ENCODE data around the gene GPR152. TPM values are rescaled to one million over a fixed set of nuclear protein-coding genes. Genes with fewer than 3 reads are reported as not detected.
"Not testable (repeated sequence)": the region's sequence is repeated elsewhere in the genome, so short reads cannot be mapped to it uniquely, and the experiment has no call there.

GPR152 gene
- polyA plus RNA-seq, 2 donors: not detected

DNA sequence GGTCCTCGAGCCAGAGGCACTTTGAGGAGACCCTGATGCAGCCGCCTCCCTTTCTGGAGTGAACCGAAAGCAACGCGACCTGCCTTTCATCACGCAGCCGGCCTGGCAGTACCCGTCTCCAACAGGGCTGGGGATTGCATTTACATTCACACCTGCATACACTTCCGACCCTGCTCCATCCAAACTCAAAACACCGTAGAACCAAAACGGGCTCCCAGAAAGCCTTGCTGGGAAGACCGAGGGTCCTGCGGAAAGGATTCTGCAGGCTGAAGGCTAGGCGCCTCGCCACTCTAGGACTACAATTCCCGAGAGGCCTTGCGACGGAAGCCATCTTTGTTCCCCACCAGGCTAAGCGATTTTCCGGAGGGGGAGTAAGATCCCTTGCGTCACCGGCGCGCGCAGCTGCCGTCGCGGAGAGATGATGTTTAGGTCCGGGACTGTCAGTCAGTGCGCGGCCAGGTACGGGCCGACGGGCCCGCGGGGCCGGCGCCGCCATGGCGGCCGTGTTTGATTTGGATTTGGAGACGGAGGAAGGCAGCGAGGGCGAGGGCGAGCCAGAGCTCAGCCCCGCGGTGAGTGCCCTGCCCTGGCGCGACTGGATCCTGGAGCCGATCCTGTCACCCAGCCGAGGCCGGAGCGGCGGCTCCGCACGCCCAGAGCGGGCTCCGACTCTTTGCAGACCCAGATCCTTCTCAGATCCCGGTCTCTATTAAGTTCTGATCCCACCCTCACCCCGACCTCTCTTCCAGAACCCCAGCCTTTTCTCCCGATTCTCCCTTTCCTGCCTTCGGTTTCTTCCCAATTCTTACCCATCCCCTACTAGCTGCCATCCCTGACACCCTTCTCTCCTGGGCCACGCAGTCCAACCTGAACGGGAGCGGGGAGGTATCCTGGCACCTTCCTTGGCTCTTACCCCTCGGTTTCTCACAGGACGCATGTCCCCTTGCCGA, 24.2 kb downstream of the GPR152 start, which contains the start of gene RPS6KB2:
RPS6KB2 (plus strand) TSS at position 443 of the 950 bp plus-strand sequence; CDS start at position 495, 52 bp downstream.
- Histone ChIP-seq H3K4me1 (ENCODE audit: control insufficient read depth in 2 of 2, insufficient read depth in 2 of 2, low read length in 1 of 2) (peaks cover 2 to 12% of the 10 kb centered on the region in 2 donors), H3K36me3 (ENCODE audit: control insufficient read depth in 2 of 2, insufficient read depth in 2 of 2, low read length in 1 of 2) (peaks cover 0 to 24% of the 10 kb centered on the region in 2 donors), H3K9me3 (ENCODE audit: control insufficient read depth in 2 of 2, insufficient read depth in 1 of 2, low read depth in 1 of 2, low read length in 1 of 2) (no peaks in the 10 kb centered on the region), H3K27ac (ENCODE audit: low read depth in 2 of 2, low read length in 1 of 2) (peak within 1 kb of the TSS; percentile 95), H3K4me3 (ENCODE audit: low read depth in 1 of 2, low read length in 2 of 2) (peak within 1 kb of the TSS; percentile 89 to 94), H3K27me3 (ENCODE audit: control insufficient read depth in 1 of 2, insufficient read depth in 2 of 2, low read length in 2 of 2) (no peaks in the 10 kb centered on the region)
- 0% methylated on average over 61 to 68 of the region's 68 CpGs for WGBS, 2 donors

DNA sequence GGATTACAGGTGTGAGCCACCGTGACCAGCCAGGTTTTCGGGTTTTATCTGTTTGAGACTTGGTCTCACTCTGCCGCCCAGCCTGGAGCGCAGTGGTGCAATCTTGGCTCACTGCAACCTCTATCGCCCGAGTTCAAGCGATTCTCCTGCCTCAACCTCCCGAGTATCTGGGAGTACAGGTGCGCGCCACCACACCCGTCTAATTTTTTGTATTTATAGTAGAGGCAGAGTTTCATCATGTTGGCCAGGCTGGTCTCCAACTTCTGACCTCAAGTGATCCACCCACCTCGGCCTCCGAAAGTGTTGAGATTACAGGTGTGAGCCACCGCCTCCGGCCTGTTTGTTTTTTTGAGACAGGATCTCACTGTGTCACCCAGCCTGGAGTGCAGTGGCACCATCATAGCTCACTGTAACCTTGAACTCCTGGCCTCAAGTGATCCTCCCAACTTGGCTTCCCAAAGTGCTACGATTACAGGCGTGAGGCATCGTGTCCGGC, 25.1 kb downstream of the GPR152 start:
- H3K27me3 ChIP-seq (ENCODE audit: control insufficient read depth in 1 of 2, insufficient read depth in 2 of 2, low read length in 2 of 2); H3K9me3 ChIP-seq (ENCODE audit: control insufficient read depth in 2 of 2, insufficient read depth in 1 of 2, low read depth in 1 of 2, low read length in 1 of 2); H3K4me1 ChIP-seq (ENCODE audit: control insufficient read depth in 2 of 2, insufficient read depth in 2 of 2, low read length in 1 of 2): not testable (repeated sequence)
- Histone ChIP-seq H3K4me3 (ENCODE audit: low read depth in 1 of 2, low read length in 2 of 2) (peak overlapping the region; percentile 89 to 94), H3K36me3 (ENCODE audit: control insufficient read depth in 2 of 2, insufficient read depth in 2 of 2, low read length in 1 of 2) (peaks cover 0 to 15% of the 10 kb centered on the region in 2 donors), H3K27ac (ENCODE audit: low read depth in 2 of 2, low read length in 1 of 2) (peak overlapping the region; percentile 82 to 90)
- 71 to 72% methylated on average over 19 of the region's 19 CpGs for WGBS, 2 donors

DNA sequence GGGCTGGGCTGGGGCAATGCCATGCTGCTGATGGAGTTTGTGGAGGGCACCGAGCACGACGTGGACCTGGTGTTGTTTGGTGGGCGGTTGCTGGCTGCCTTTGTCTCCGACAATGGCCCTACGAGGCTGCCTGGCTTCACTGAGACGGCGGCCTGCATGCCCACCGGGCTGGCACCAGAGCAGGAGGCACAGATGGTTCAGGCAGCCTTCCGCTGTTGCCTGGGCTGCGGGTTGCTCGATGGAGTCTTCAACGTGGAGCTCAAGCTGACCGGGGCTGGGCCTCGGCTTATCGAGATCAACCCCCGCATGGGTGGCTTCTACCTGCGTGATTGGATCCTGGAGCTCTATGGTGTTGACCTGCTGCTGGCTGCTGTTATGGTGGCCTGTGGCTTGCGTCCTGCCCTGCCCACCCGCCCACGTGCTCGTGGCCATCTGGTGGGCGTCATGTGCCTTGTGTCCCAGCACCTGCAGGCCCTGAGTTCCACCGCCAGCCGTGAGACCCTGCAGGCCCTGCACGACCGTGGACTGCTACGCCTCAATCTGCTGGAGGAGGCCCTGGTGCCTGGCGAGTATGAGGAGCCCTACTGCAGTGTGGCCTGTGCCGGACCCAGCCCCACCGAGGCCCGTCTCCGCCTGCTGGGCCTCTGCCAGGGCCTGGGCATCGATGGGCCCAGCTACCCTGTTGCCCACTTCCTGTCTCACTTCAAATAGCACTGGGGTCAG, 28.5 kb downstream of the GPR152 start:
- no peaks in the 10 kb centered on the region for H3K36me3 ChIP-seq (ENCODE audit: control insufficient read depth in 2 of 2, insufficient read depth in 2 of 2, low read length in 1 of 2)
- WGBS, 2 donors: 89% methylated on average over 34 of the region's 34 CpGs
- H3K4me3 ChIP-seq (ENCODE audit: low read depth in 1 of 2, low read length in 2 of 2): no peak overlapping the region
- H3K27ac ChIP-seq (ENCODE audit: low read depth in 2 of 2, low read length in 1 of 2): no peak overlapping the region
- no peaks in the 10 kb centered on the region for H3K27me3 ChIP-seq (ENCODE audit: control insufficient read depth in 1 of 2, insufficient read depth in 2 of 2, low read length in 2 of 2)
- no peaks in the 10 kb centered on the region for H3K9me3 ChIP-seq (ENCODE audit: control insufficient read depth in 2 of 2, insufficient read depth in 1 of 2, low read depth in 1 of 2, low read length in 1 of 2)
- peaks cover 0 to 14% of the 10 kb centered on the region in 2 donors for H3K4me1 ChIP-seq (ENCODE audit: control insufficient read depth in 2 of 2, insufficient read depth in 2 of 2, low read length in 1 of 2)

DNA sequence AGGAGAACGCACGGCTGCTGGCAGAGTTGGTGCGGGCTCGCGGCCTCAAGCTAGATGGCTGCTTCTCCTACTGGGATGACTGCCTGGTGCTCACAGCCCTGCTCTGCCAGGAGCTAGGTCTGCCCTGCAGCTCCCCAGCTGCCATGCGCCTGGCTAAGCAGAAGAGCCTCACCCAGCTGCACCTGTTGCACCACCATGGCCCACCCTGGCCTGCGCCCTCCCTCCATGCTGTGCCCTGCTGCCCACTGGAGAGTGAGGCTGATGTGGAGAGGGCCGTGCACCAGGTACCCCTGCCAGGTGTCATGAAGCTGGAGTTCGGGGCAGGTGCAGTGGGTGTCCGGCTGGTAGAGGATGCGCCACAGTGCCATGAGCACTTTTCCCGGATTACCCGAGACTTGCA, 29.1 kb downstream of the GPR152 start:
- Histone ChIP-seq H3K9me3 (ENCODE audit: control insufficient read depth in 2 of 2, insufficient read depth in 1 of 2, low read depth in 1 of 2, low read length in 1 of 2) (no peaks in the 10 kb centered on the region), H3K27ac (ENCODE audit: low read depth in 2 of 2, low read length in 1 of 2) (no peak overlapping the region), H3K27me3 (ENCODE audit: control insufficient read depth in 1 of 2, insufficient read depth in 2 of 2, low read length in 2 of 2) (no peaks in the 10 kb centered on the region), H3K4me1 (ENCODE audit: control insufficient read depth in 2 of 2, insufficient read depth in 2 of 2, low read length in 1 of 2) (peaks cover 3 to 18% of the 10 kb centered on the region in 2 donors), H3K4me3 (ENCODE audit: low read depth in 1 of 2, low read length in 2 of 2) (no peak overlapping the region), H3K36me3 (ENCODE audit: control insufficient read depth in 2 of 2, insufficient read depth in 2 of 2, low read length in 1 of 2) (no peaks in the 10 kb centered on the region)
- WGBS, 2 donors: 81 to 82% methylated on average over 13 of the region's 13 CpGs

DNA sequence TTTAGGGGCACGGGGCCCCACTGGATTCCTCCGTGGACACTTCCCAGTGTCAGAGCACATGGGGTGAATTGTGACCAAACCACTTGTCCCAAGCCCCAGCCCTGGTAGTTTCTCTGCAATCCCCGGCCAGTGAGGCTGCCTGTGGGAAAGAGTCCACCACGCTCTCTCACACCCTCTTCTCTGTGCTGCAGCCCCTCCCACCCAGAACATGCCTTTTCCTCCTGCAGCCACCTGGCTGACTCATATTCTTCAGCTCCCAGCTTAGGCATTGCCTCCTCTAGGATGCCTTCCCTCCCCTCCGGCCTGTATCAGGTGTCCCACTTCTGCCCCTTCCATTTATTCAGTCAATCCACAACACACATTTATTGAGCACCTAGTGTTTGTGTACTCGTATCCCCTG, 29.6 kb downstream of the GPR152 start:
- Histone ChIP-seq H3K27ac (ENCODE audit: low read depth in 2 of 2, low read length in 1 of 2) (peak overlapping the region in 1 of 2 donors; percentile 62), H3K36me3 (ENCODE audit: control insufficient read depth in 2 of 2, insufficient read depth in 2 of 2, low read length in 1 of 2) (no peaks in the 10 kb centered on the region), H3K4me3 (ENCODE audit: low read depth in 1 of 2, low read length in 2 of 2) (no peak overlapping the region), H3K4me1 (ENCODE audit: control insufficient read depth in 2 of 2, insufficient read depth in 2 of 2, low read length in 1 of 2) (peaks cover 4 to 21% of the 10 kb centered on the region in 2 donors), H3K27me3 (ENCODE audit: control insufficient read depth in 1 of 2, insufficient read depth in 2 of 2, low read length in 2 of 2) (no peaks in the 10 kb centered on the region), H3K9me3 (ENCODE audit: control insufficient read depth in 2 of 2, insufficient read depth in 1 of 2, low read depth in 1 of 2, low read length in 1 of 2) (no peaks in the 10 kb centered on the region)
- WGBS, 2 donors: 49 to 55% methylated on average over 6 of the region's 6 CpGs

DNA sequence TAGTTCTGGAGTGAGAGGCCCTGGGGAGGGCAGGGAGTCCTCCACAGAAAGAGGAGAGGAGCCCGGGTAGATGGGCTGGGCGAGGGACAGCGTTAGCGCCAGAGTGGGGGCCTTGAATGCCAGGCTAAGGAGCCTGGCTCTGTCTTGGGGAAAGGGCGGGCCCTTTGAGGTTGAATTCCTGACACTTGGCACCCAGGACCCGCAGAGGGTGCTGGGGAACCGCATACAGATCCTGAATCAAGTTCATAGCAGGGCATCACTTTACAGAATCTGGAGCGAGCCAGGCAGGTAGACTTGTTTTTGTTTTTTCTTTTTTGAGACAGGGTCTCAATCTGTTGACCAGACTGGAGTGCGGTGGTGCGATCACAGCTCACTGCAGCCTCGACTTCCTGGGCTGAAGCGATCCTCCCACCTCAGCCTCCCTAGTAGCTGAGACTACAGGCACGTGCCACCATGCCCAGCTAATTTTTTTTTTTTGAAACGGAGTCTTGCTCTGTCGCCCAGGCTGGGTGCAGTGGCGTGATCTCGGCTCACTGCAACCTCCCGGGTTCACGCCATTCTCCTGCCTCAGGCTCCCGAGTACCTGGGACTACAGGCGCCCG, 31.0 kb downstream of the GPR152 start:
- H3K4me3 ChIP-seq (ENCODE audit: low read depth in 1 of 2, low read length in 2 of 2): peak overlapping the region in 1 of 2 donors; percentile 61
- WGBS, 2 donors: 67 to 70% methylated on average over 22 of the region's 22 CpGs
- no peaks in the 10 kb centered on the region for H3K27me3 ChIP-seq (ENCODE audit: control insufficient read depth in 1 of 2, insufficient read depth in 2 of 2, low read length in 2 of 2)
- no peaks in the 10 kb centered on the region for H3K9me3 ChIP-seq (ENCODE audit: control insufficient read depth in 2 of 2, insufficient read depth in 1 of 2, low read depth in 1 of 2, low read length in 1 of 2)
- H3K27ac ChIP-seq (ENCODE audit: low read depth in 2 of 2, low read length in 1 of 2): peak overlapping the region; percentile 28 to 75
- H3K36me3 ChIP-seq (ENCODE audit: control insufficient read depth in 2 of 2, insufficient read depth in 2 of 2, low read length in 1 of 2): no peaks in the 10 kb centered on the region
- peaks cover 4 to 25% of the 10 kb centered on the region in 2 donors for H3K4me1 ChIP-seq (ENCODE audit: control insufficient read depth in 2 of 2, insufficient read depth in 2 of 2, low read length in 1 of 2)

DNA sequence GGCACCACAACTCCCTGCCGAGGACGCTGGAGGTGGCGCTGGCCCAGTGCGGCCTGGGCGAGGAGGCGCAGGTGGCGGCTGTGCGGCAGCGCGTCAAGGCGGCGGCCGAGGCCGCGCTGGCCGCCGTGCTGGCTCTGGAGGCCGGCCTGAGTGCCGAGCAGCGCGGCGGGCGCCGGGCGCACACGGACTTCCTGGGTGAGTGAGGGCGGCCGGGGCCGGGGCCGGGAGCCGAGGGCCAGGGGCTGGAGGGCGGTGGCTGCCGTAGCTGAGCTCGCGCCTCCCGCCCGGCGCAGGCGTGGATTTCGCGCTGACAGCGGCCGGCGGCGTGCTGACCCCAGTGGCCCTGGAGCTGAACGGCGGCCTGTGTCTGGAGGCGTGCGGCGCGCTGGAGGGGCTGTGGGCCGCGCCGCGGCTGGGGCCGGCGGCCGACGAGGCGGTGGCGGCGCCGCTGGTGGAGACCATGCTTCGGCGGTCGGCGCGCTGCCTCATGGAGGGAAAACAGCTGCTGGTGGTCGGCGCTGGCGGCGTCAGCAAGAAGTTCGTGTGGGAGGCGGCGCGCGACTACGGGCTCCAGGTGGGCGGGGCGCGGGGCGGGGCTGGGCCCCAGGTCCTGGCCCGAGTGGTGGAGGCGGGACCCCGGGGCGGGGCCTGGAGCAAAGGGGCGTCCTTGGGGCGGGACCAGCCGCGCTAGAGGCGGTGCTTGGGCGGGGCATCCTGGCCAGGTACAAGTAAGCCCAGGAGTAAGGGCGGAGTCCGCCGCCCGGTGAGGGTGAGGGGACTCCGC, 31.7 kb downstream of the GPR152 start:
- peaks cover 8 to 28% of the 10 kb centered on the region in 2 donors for H3K4me1 ChIP-seq (ENCODE audit: control insufficient read depth in 2 of 2, insufficient read depth in 2 of 2, low read length in 1 of 2)
- H3K4me3 ChIP-seq (ENCODE audit: low read depth in 1 of 2, low read length in 2 of 2): peak overlapping the region; percentile 61 to 78
- no peaks in the 10 kb centered on the region for H3K9me3 ChIP-seq (ENCODE audit: control insufficient read depth in 2 of 2, insufficient read depth in 1 of 2, low read depth in 1 of 2, low read length in 1 of 2)
- 1% methylated on average over 92 to 97 of the region's 97 CpGs for WGBS, 2 donors
- peak overlapping the region; percentile 94 to 95 for H3K27ac ChIP-seq (ENCODE audit: low read depth in 2 of 2, low read length in 1 of 2)
- H3K27me3 ChIP-seq (ENCODE audit: control insufficient read depth in 1 of 2, insufficient read depth in 2 of 2, low read length in 2 of 2): no peaks in the 10 kb centered on the region
- H3K36me3 ChIP-seq (ENCODE audit: control insufficient read depth in 2 of 2, insufficient read depth in 2 of 2, low read length in 1 of 2): no peaks in the 10 kb centered on the region

DNA sequence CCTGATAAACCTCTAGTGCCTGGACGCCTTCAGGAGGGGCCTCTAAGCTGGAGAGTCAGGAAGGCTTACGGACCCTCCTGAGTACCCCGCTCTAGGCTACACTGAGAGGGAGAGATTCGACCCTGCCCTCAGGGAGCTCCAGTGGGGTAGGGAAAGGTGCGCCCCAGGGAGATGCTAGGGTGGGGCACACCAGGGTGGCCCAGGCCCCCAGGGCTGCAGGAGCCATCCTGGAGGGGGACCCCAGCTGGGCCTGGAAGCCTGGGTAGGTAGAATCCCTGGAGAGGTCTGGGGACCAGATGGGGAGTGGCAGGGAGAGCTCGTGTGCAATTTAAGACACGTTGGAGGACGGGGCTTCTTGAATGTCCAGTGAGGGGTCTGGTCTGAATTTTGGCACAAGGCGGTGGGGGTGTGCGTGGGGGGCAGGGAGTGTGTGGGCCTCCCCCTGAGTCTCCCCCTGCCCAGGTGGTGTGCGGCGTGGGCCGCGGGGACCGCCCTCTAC, 32.3 kb downstream of the GPR152 start:
- peak overlapping the region; percentile 94 to 95 for H3K27ac ChIP-seq (ENCODE audit: low read depth in 2 of 2, low read length in 1 of 2)
- H3K9me3 ChIP-seq (ENCODE audit: control insufficient read depth in 2 of 2, insufficient read depth in 1 of 2, low read depth in 1 of 2, low read length in 1 of 2): no peaks in the 10 kb centered on the region
- H3K4me3 ChIP-seq (ENCODE audit: low read depth in 1 of 2, low read length in 2 of 2): peak overlapping the region; percentile 61 to 78
- H3K36me3 ChIP-seq (ENCODE audit: control insufficient read depth in 2 of 2, insufficient read depth in 2 of 2, low read length in 1 of 2): no peaks in the 10 kb centered on the region
- H3K27me3 ChIP-seq (ENCODE audit: control insufficient read depth in 1 of 2, insufficient read depth in 2 of 2, low read length in 2 of 2): no peaks in the 10 kb centered on the region
- 33 to 35% methylated on average over 14 to 15 of the region's 15 CpGs for WGBS, 2 donors
- peaks cover 12 to 30% of the 10 kb centered on the region in 2 donors for H3K4me1 ChIP-seq (ENCODE audit: control insufficient read depth in 2 of 2, insufficient read depth in 2 of 2, low read length in 1 of 2)
